GM18502 (cell line): ENCODE results near the gene CNP.
A peak's percentile ranks its signal among the peaks of the same experiment; 100 is the strongest.

Experiments
- ATAC-seq: cut with Tn5 transposase; IDR thresholded peaks from one replicate; pipeline ENCODE4 v1.9.1; 2021; ENCODE audit warnings: mild to moderate bottlenecking; ENCODE audit not compliant: unreplicated experiment, poor library complexity

The CNP gene

GRCh38 chr17:41939693-41940090 lies 26.9 kb upstream of the CNP start:
- no peak for ATAC-seq

- no peak for ATAC-seq
Measured at GRCh38 chr17:41941168-41941567, 25.4 kb upstream of the CNP start.

GRCh38 chr17:41942626-41943373 lies 23.8 kb upstream of the CNP start:
- ATAC-seq, result no peak

- ATAC-seq, result no peak
Measured at GRCh38 chr17:41943492-41943891, 23.1 kb upstream of the CNP start.

- no peak for ATAC-seq
Measured at GRCh38 chr17:41944943-41945342, 21.7 kb upstream of the CNP start.

- ATAC-seq, result no peak
Measured at GRCh38 chr17:41948762-41949460, 17.7 kb upstream of the CNP start.

GRCh38 chr17:41956522-41956921 lies 10.1 kb upstream of the CNP start:
- ATAC-seq, result no peak

GRCh38 chr17:41957031-41957868 lies 9.3 kb upstream of the CNP start:
- no peak for ATAC-seq

- ATAC-seq, result no peak
Measured at GRCh38 chr17:41957869-41958439, 8.6 kb upstream of the CNP start.

GRCh38 chr17:41959030-41959335 lies 7.6 kb upstream of the CNP start:
- no peak for ATAC-seq

GRCh38 chr17:41959336-41960095 lies 7.1 kb upstream of the CNP start:
- no peak for ATAC-seq

- ATAC-seq, result no peak
Measured at GRCh38 chr17:41962111-41962510, 4.5 kb upstream of the CNP start.

GRCh38 chr17:41962768-41963434 lies 3.7 kb upstream of the CNP start:
- no peak for ATAC-seq

GRCh38 chr17:41965694-41966462 lies 717 bp upstream of the CNP start:
- ATAC-seq, result no peak

GRCh38 chr17:41967141-41967920 lies 736 bp downstream of the CNP start:
- ATAC-seq, result peak; percentile 29

GRCh38 chr17:41967921-41968578 lies 1.5 kb downstream of the CNP start:
- no peak for ATAC-seq

- no peak for ATAC-seq
Measured at GRCh38 chr17:41968676-41969075, 2.1 kb downstream of the CNP start.

GRCh38 chr17:41970901-41971331 lies 4.3 kb downstream of the CNP start:
- ATAC-seq, result no peak
